ENCODE measurements around the gene ZNF518A. TPM values are rescaled to one million over a fixed set of nuclear protein-coding genes. Genes with fewer than 3 reads are reported as not detected.

ZNF518A gene
- total and polyA plus RNA-seq, 2 of the 13 experiments (the other 11 are each of a cell fraction or from before 2014, with no cell fraction given), result 21.7 to 37.1 TPM

- TF ChIP-seq, protein P1, sequence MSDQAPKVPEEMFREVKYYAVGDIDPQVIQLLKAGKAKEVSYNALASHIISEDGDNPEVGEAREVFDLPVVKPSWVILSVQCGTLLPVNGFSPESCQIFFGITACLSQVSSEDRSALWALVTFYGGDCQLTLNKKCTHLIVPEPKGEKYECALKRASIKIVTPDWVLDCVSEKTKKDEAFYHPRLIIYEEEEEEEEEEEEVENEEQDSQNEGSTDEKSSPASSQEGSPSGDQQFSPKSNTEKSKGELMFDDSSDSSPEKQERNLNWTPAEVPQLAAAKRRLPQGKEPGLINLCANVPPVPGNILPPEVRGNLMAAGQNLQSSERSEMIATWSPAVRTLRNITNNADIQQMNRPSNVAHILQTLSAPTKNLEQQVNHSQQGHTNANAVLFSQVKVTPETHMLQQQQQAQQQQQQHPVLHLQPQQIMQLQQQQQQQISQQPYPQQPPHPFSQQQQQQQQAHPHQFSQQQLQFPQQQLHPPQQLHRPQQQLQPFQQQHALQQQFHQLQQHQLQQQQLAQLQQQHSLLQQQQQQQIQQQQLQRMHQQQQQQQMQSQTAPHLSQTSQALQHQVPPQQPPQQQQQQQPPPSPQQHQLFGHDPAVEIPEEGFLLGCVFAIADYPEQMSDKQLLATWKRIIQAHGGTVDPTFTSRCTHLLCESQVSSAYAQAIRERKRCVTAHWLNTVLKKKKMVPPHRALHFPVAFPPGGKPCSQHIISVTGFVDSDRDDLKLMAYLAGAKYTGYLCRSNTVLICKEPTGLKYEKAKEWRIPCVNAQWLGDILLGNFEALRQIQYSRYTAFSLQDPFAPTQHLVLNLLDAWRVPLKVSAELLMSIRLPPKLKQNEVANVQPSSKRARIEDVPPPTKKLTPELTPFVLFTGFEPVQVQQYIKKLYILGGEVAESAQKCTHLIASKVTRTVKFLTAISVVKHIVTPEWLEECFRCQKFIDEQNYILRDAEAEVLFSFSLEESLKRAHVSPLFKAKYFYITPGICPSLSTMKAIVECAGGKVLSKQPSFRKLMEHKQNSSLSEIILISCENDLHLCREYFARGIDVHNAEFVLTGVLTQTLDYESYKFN (CRISPR knock-in tag; conservative IDR thresholded peaks at IDR 0.05), result peak; percentile 36
- TF ChIP-seq ZNF615 (CRISPR knock-in tag; IDR thresholded peaks at IDR 0.05; ENCODE audit: borderline replicate concordance) (no peak), ZC3H13 (CRISPR knock-in tag; IDR thresholded peaks at IDR 0.05) (no peak; the same call in 1 of the 2 replicates), ZSCAN20 (CRISPR knock-in tag; IDR thresholded peaks at IDR 0.05; ENCODE audit: borderline replicate concordance) (0 out of 2 replicates have a peak, but pooled peaks have one; percentile 35), POLR2AphosphoS5 (IDR thresholded peaks at IDR 0.05; ENCODE audit: low read depth, low read length) (peak; percentile 76), ZNF101 (CRISPR knock-in tag; IDR thresholded peaks at IDR 0.05; ENCODE audit: borderline replicate concordance, low read depth) (no peak), ZNF20 (CRISPR knock-in tag; IDR thresholded peaks at IDR 0.05) (0 out of 2 replicates have a peak, but pooled peaks have one; percentile 25), ZNF232 (CRISPR knock-in tag; IDR thresholded peaks at IDR 0.05; ENCODE audit: borderline replicate concordance) (0 out of 2 replicates have a peak, but pooled peaks have one; percentile 36), CBX2 (IDR thresholded peaks at IDR 0.05; ENCODE audit: low read depth, low read length) (no peak), CBX2 (CRISPR knock-in tag; IDR thresholded peaks at IDR 0.05; ENCODE audit: low read depth) (peak; percentile 49; the same call in 1 of the 2 replicates), ZNF317 (CRISPR knock-in tag; IDR thresholded peaks at IDR 0.05) (peak; percentile 52; the same call in 1 of the 2 replicates), HOXA9 (CRISPR knock-in tag; IDR thresholded peaks at IDR 0.05; ENCODE audit: borderline replicate concordance) (0 out of 2 replicates have a peak, but pooled peaks have one; percentile 82)
- TF ChIP-seq, protein P2, sequence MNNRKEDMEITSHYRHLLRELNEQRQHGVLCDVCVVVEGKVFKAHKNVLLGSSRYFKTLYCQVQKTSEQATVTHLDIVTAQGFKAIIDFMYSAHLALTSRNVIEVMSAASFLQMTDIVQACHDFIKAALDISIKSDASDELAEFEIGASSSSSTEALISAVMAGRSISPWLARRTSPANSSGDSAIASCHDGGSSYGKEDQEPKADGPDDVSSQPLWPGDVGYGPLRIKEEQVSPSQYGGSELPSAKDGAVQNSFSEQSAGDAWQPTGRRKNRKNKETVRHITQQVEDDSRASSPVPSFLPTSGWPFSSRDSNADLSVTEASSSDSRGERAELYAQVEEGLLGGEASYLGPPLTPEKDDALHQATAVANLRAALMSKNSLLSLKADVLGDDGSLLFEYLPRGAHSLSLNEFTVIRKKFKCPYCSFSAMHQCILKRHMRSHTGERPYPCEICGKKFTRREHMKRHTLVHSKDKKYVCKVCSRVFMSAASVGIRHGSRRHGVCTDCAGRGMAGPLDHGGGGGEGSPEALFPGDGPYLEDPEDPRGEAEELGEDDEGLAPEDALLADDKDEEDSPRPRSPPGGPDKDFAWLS (CRISPR knock-in tag; IDR thresholded peaks at IDR 0.05; ENCODE audit: borderline replicate concordance), result no peak
- TF ChIP-seq, protein P3, sequence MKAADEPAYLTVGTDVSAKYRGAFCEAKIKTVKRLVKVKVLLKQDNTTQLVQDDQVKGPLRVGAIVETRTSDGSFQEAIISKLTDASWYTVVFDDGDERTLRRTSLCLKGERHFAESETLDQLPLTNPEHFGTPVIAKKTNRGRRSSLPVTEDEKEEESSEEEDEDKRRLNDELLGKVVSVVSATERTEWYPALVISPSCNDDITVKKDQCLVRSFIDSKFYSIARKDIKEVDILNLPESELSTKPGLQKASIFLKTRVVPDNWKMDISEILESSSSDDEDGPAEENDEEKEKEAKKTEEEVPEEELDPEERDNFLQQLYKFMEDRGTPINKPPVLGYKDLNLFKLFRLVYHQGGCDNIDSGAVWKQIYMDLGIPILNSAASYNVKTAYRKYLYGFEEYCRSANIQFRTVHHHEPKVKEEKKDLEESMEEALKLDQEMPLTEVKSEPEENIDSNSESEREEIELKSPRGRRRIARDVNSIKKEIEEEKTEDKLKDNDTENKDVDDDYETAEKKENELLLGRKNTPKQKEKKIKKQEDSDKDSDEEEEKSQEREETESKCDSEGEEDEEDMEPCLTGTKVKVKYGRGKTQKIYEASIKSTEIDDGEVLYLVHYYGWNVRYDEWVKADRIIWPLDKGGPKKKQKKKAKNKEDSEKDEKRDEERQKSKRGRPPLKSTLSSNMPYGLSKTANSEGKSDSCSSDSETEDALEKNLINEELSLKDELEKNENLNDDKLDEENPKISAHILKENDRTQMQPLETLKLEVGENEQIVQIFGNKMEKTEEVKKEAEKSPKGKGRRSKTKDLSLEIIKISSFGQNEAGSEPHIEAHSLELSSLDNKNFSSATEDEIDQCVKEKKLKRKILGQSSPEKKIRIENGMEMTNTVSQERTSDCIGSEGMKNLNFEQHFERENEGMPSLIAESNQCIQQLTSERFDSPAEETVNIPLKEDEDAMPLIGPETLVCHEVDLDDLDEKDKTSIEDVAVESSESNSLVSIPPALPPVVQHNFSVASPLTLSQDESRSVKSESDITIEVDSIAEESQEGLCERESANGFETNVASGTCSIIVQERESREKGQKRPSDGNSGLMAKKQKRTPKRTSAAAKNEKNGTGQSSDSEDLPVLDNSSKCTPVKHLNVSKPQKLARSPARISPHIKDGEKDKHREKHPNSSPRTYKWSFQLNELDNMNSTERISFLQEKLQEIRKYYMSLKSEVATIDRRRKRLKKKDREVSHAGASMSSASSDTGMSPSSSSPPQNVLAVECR (CRISPR knock-in tag; IDR thresholded peaks at IDR 0.05; ENCODE audit: borderline replicate concordance), result peak; percentile 94
- TF ChIP-seq, protein P4, sequence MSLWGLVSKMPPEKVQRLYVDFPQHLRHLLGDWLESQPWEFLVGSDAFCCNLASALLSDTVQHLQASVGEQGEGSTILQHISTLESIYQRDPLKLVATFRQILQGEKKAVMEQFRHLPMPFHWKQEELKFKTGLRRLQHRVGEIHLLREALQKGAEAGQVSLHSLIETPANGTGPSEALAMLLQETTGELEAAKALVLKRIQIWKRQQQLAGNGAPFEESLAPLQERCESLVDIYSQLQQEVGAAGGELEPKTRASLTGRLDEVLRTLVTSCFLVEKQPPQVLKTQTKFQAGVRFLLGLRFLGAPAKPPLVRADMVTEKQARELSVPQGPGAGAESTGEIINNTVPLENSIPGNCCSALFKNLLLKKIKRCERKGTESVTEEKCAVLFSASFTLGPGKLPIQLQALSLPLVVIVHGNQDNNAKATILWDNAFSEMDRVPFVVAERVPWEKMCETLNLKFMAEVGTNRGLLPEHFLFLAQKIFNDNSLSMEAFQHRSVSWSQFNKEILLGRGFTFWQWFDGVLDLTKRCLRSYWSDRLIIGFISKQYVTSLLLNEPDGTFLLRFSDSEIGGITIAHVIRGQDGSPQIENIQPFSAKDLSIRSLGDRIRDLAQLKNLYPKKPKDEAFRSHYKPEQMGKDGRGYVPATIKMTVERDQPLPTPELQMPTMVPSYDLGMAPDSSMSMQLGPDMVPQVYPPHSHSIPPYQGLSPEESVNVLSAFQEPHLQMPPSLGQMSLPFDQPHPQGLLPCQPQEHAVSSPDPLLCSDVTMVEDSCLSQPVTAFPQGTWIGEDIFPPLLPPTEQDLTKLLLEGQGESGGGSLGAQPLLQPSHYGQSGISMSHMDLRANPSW (CRISPR knock-in tag; IDR thresholded peaks at IDR 0.05; ENCODE audit: borderline replicate concordance), result peak; percentile 83
These were observed 40.2 kb upstream of the ZNF518A start (continued) for GRCh38 chr10:96089670-96090462.
